Kidney capillary endothelial cell (primary cell): Measurements from ENCODE around the gene PC.
A peak's percentile ranks its signal among the peaks of the same experiment; 100 is the strongest.
"Not testable (repeated sequence)": the region's sequence is repeated elsewhere in the genome, so short reads cannot be mapped to it uniquely, and the experiment has no call there.

Experiments used
- DNase-seq: peaks from one replicate; pipeline ENCODE4 v3.0.0-alpha.2; 2018; ENCODE audit warnings: low spot score

PC gene

GRCh38 chr11:66958232-66958955 is at the start of gene PC:
Gene PC (minus strand): TSS chr11:66958383. CDS start chr11:66872159, 86,224 bp downstream.
- DNase-seq = peak; percentile 100

GRCh38 chr11:67007126-67007525 is 48.9 kb upstream of the PC start:
- DNase-seq = no peak

GRCh38 chr11:67006029-67006884 is 48.1 kb upstream of the PC start:
- no peak for DNase-seq

- not testable (repeated sequence) for DNase-seq
Observed at GRCh38 chr11:67005200-67005599, 47.0 kb upstream of the PC start.

GRCh38 chr11:67002921-67003411 is 44.8 kb upstream of the PC start:
- no peak for DNase-seq

GRCh38 chr11:67002297-67002913 is 44.2 kb upstream of the PC start:
- DNase-seq = no peak

- no peak for DNase-seq
Observed at GRCh38 chr11:67001332-67001731, 43.1 kb upstream of the PC start.

GRCh38 chr11:66999555-66999954 is 41.4 kb upstream of the PC start:
- no peak for DNase-seq

- no peak for DNase-seq
Observed at GRCh38 chr11:66996609-66997273, 38.6 kb upstream of the PC start.

GRCh38 chr11:66992041-66992440 is 33.9 kb upstream of the PC start:
- DNase-seq = no peak

- not testable (repeated sequence) for DNase-seq
Observed at GRCh38 chr11:66989360-66989759, 31.2 kb upstream of the PC start.

- not testable (repeated sequence) for DNase-seq
Observed at GRCh38 chr11:66988741-66989140, 30.6 kb upstream of the PC start.

- no peak for DNase-seq
Observed at GRCh38 chr11:66987924-66988637, 29.9 kb upstream of the PC start.

- no peak for DNase-seq
Observed at GRCh38 chr11:66987158-66987620, 29.0 kb upstream of the PC start.

- DNase-seq = no peak
Observed at GRCh38 chr11:66986178-66986545, 28.0 kb upstream of the PC start.

- no peak for DNase-seq
Observed at GRCh38 chr11:66985508-66986177, 27.5 kb upstream of the PC start.

GRCh38 chr11:66983275-66983924 is 25.2 kb upstream of the PC start:
- no peak for DNase-seq

GRCh38 chr11:66981976-66982578 is 23.9 kb upstream of the PC start:
- DNase-seq = peak; percentile 83

GRCh38 chr11:66979336-66979980 is 21.3 kb upstream of the PC start:
- no peak for DNase-seq
